HG03571 (cell line): ENCODE data around the gene G3BP1.
"Not testable (repeated sequence)": the region's sequence is repeated elsewhere in the genome, so short reads cannot be mapped to it uniquely, and the experiment has no call there.

Source experiments
- ATAC-seq: cut with Tn5 transposase; IDR thresholded peaks from one replicate; pipeline ENCODE4 v1.9.1; 2021; ENCODE audit not compliant: unreplicated experiment

G3BP1 gene

GRCh38 chr5:151793358-151793757 is 21.6 kb downstream of the G3BP1 start:
- ATAC-seq, result no peak

GRCh38 chr5:151795426-151795825 is 23.7 kb downstream of the G3BP1 start:
- ATAC-seq, result no peak

- no peak for ATAC-seq
These were observed 26.9 kb downstream of the G3BP1 start for GRCh38 chr5:151798674-151799073.

GRCh38 chr5:151799407-151799806 is 27.7 kb downstream of the G3BP1 start:
- no peak for ATAC-seq

- ATAC-seq, result no peak
These were observed 28.8 kb downstream of the G3BP1 start for GRCh38 chr5:151800532-151800931.

- no peak for ATAC-seq
These were observed 33.9 kb downstream of the G3BP1 start for GRCh38 chr5:151805414-151806223.

- no peak for ATAC-seq
These were observed 36.9 kb downstream of the G3BP1 start for GRCh38 chr5:151808451-151809169.

GRCh38 chr5:151810449-151810848 is 38.7 kb downstream of the G3BP1 start:
- no peak for ATAC-seq

- no peak for ATAC-seq
These were observed 39.1 kb downstream of the G3BP1 start for GRCh38 chr5:151810897-151811296.

- no peak for ATAC-seq
These were observed 40.0 kb downstream of the G3BP1 start for GRCh38 chr5:151811593-151812321.

GRCh38 chr5:151812757-151813309 is 41.1 kb downstream of the G3BP1 start:
- ATAC-seq, result no peak

- no peak for ATAC-seq
These were observed 43.3 kb downstream of the G3BP1 start for GRCh38 chr5:151815051-151815450.

GRCh38 chr5:151819830-151820229 is 48.1 kb downstream of the G3BP1 start:
- ATAC-seq, result no peak

- ATAC-seq, result no peak
These were observed 48.5 kb downstream of the G3BP1 start for GRCh38 chr5:151820271-151820670.

- ATAC-seq, result no peak
These were observed 49.1 kb downstream of the G3BP1 start for GRCh38 chr5:151820903-151821302.

- ATAC-seq, result no peak
These were observed 50.4 kb downstream of the G3BP1 start for GRCh38 chr5:151822141-151822540.

GRCh38 chr5:151825445-151825844 is 53.7 kb downstream of the G3BP1 start:
- ATAC-seq, result no peak

GRCh38 chr5:151829370-151829769 is 57.6 kb downstream of the G3BP1 start:
- no peak for ATAC-seq

- not testable (repeated sequence) for ATAC-seq
These were observed 61.1 kb downstream of the G3BP1 start for GRCh38 chr5:151832843-151833242.

- ATAC-seq, result no peak
These were observed 75.0 kb downstream of the G3BP1 start for GRCh38 chr5:151846765-151847164.

- ATAC-seq, result no peak
These were observed 76.1 kb downstream of the G3BP1 start for GRCh38 chr5:151847871-151848270.
